HepG2 (cell line): Measurements from ENCODE around the gene ABCA2. TPM values are rescaled to one million over a fixed set of nuclear protein-coding genes. Genes with fewer than 3 reads are reported as not detected.

Experiments
- ATAC-seq: fragments of 200-7000 bp; cut with Tn5 transposase; 3 replicates; pipeline ENCODE4 v1.9.1; 2020; ENCODE audit warnings: mild to moderate bottlenecking, moderate library complexity
- BruUV-seq: library from RNA; stranded (reverse); fragments of 400-500 nt; replicated peaks from 2 replicates; lab custom pipeline; 2021; lab: Mats Ljungman, UMichigan
- CTCF ChIA-PET: fragments of 300-600 bp; formaldehyde crosslinking; extraction: SDS; loops from one replicate; lab custom pipeline; 2021; ENCODE audit warnings: low total read pairs, inconsistent platforms, low intra/inter-chr PET ratio; lab: Yijun Ruan, JAX
- POLR2A ChIA-PET: fragments of 350-600 bp; sonication (Branson Sonifier 250); formaldehyde crosslinking; loops from one replicate; lab custom pipeline; 2020; ENCODE audit warnings: antibody characterized with exemption, inconsistent platforms; lab: Yijun Ruan, JAX
- DNase-seq: peaks from one replicate; pipeline ENCODE4 v3.0.0-alpha.2; 2015; ENCODE audit warnings: low spot score
- FAIRE-seq: peaks from 3 replicates; lab custom pipeline; 2011; peaks lifted over from hg19 to GRCh38; lab: Jason Lieb, UNC
- H2AFZ ChIP-seq: one replicate; pipeline ENCODE4 v1.6.1; 2011; ENCODE audit warnings: low read length, inconsistent platforms
- H3K27ac ChIP-seq: fragments of 300-600 bp; 3 replicates; pipeline ENCODE4 v1.8.0; 2011; ENCODE audit warnings: mixed run types, mild to moderate bottlenecking, mixed read lengths, low read length, inconsistent platforms; ENCODE audit not compliant: insufficient read depth; ENCODE audit errors: extremely low read length
- H3K27me3 ChIP-seq, 2 experiments: fragments of 200-600 bp in 1 of 2; 2 replicates in 1 of 2; 3 replicates in 1 of 2; pipeline versions ENCODE4 v1.6.0 to v1.8.0; 2011; ENCODE audit warnings: low read length in 2 of 2, mild to moderate bottlenecking in 2 of 2, moderate library complexity in 2 of 2, inconsistent platforms in 1 of 2; ENCODE audit not compliant: insufficient read depth in 2 of 2, control insufficient read depth in 1 of 2
- H3K36me3 ChIP-seq, 2 experiments: fragments of 200-600 bp in 1 of 2; replicated peaks in 1 of 2; 2 replicates in 1 of 2; 3 replicates in 1 of 2; pipeline versions ENCODE4 v1.5.1 to v1.8.0; 2011; ENCODE audit warnings: low read length in 2 of 2, inconsistent platforms in 1 of 2; ENCODE audit not compliant: insufficient read depth in 2 of 2, control insufficient read depth in 1 of 2
- H3K4me1 ChIP-seq: 2 replicates; pipeline ENCODE4 v1.5.1; 2012; ENCODE audit warnings: low read length, inconsistent platforms; ENCODE audit not compliant: insufficient read depth
- H3K4me2 ChIP-seq: 2 replicates; pipeline ENCODE4 v1.6.0; 2011; ENCODE audit warnings: low read depth, low read length, inconsistent platforms
- H3K4me3 ChIP-seq, 3 experiments: fragments of 200-600 bp in 1 of 3; sonication (generic), shearing (Covaris generic) in 1 of 3; replicated peaks in 1 of 3; 2 replicates each; pipeline ENCODE4 v1.5.1; 2011 to 2016; ENCODE audit warnings: low read length in 3 of 3, inconsistent platforms in 2 of 3, low read depth in 2 of 3, mild to moderate bottlenecking in 2 of 3, control low read depth in 1 of 3, mixed read lengths in 1 of 3; ENCODE audit not compliant: insufficient read depth in 1 of 3
- H3K79me2 ChIP-seq: one replicate; pipeline ENCODE4 v1.6.1; 2011; ENCODE audit warnings: low read length, inconsistent platforms; ENCODE audit not compliant: insufficient read depth
- H3K9ac ChIP-seq: 2 replicates; pipeline ENCODE4 v1.6.0; 2011; ENCODE audit warnings: mild to moderate bottlenecking, low read depth, low read length, inconsistent platforms; ENCODE audit not compliant: insufficient read depth
- H3K9me3 ChIP-seq: 2 replicates; pipeline ENCODE4 v1.5.1; 2012; ENCODE audit warnings: mild to moderate bottlenecking, low read length
- H4K20me1 ChIP-seq: 2 replicates; pipeline ENCODE4 v1.6.0; 2011; ENCODE audit warnings: inconsistent platforms, mild to moderate bottlenecking, low read length, moderate library complexity; ENCODE audit not compliant: insufficient read depth
- CHD4 ChIP-seq: fragments of 200-600 bp; sonication (generic); IDR thresholded peaks from 2 replicates; pipeline ENCODE4 v1.7.0; 2017; ENCODE audit warnings: mild to moderate bottlenecking, low read length, borderline replicate concordance
- SOX6 ChIP-seq, 2 experiments: fragments of 450-650 bp in 1 of 2; sonication (generic) in 1 of 2; formaldehyde crosslinking in 1 of 2; IDR thresholded peaks; 2 replicates each; pipeline versions ENCODE4 v1.4.0 to v1.6.1; 2017 to 2020; ENCODE audit warnings: antibody characterized with exemption in 1 of 2, mild to moderate bottlenecking in 1 of 2, missing genetic modification reagents in 1 of 2
- TMF1 ChIP-seq: sonication (generic); formaldehyde crosslinking; IDR thresholded peaks from 2 replicates; pipeline ENCODE4 v1.8.1; 2022; ENCODE audit warnings: low read depth, missing genetic modification reagents
- ZNF746 ChIP-seq: sonication (generic); formaldehyde crosslinking; IDR thresholded peaks from 2 replicates; pipeline ENCODE4 v1.8.0; 2022; ENCODE audit warnings: mild to moderate bottlenecking, missing genetic modification reagents
- ZNF790 ChIP-seq: sonication (generic); formaldehyde crosslinking; IDR thresholded peaks from 2 replicates; pipeline ENCODE4 v1.8.0; 2022; ENCODE audit warnings: missing genetic modification reagents, mild to moderate bottlenecking, borderline replicate concordance
- ZSCAN25 ChIP-seq: sonication (generic); formaldehyde crosslinking; IDR thresholded peaks from 2 replicates; pipeline ENCODE4 v1.8.0; 2022; ENCODE audit warnings: mild to moderate bottlenecking, missing genetic modification reagents
- ZSCAN30 ChIP-seq: sonication (generic); formaldehyde crosslinking; IDR thresholded peaks from 2 replicates; pipeline ENCODE4 v1.5.0; 2020; ENCODE audit warnings: mild to moderate bottlenecking, missing genetic modification reagents
- WGBS: methylation state at CpG from one replicate; pipeline ENCODE4 v1.1.6; 2017; ENCODE audit warnings: low lambda C conversion rate; 5-methylcytosine and 5-hydroxymethylcytosine counted together
- in situ Hi-C: cut with HindIII; loops from 2 replicates; pipeline ENCODE4 v1.10.0; 2017; ENCODE audit warnings: low pct_unique_long_range_greater_than_20kb; ENCODE audit not compliant: extremely low pct_ligation_motif_present
- intact Hi-C: fragments of 100-400 bp; cut with micrococcal nuclease; formaldehyde crosslinking; loops from one replicate; pipeline ENCODE4 v1.10.0; 2022; ENCODE audit not compliant: unreplicated experiment
- polyA plus RNA-seq, 8 experiments: library from polyadenylated mRNA; depleted of rRNA in 3 of 8; stranded (reverse) in 7 of 8; unstranded in 1 of 8; fragments of >200 nt; fragmentation: Illumina TruSeq in 4 of 8; extraction: Trizol in 4 of 8; gene quantifications; 2 replicates each; pipeline versions ENCODE4 v1.2.1 to v1.2.3, GENCODE V29; 2011 to 2016; ENCODE audit warnings: low read depth in 4 of 8, missing spikeins in 1 of 8, mixed read lengths in 1 of 8; ENCODE audit not compliant: insufficient read depth in 1 of 8
- total RNA-seq, 5 experiments: library from RNA; depleted of rRNA; stranded (reverse); fragments of >200 nt; fragmentation: Illumina TruSeq; extraction: Trizol; gene quantifications; 2 replicates each; pipeline ENCODE4 v1.2.3, GENCODE V29; 2016; ENCODE audit warnings: low read depth in 1 of 5
- TF ChIP-seq, protein P1 (sequence below): sonication (generic); formaldehyde crosslinking; IDR thresholded peaks from 2 replicates; pipeline ENCODE4 v1.5.1; 2020; ENCODE audit warnings: missing genetic modification reagents, mild to moderate bottlenecking, borderline replicate concordance
- TF ChIP-seq, protein P2 (sequence below): sonication (generic); formaldehyde crosslinking; IDR thresholded peaks from 2 replicates; pipeline ENCODE4 v1.5.0; 2020; ENCODE audit warnings: missing genetic modification reagents
- TF ChIP-seq, protein P3 (sequence below): sonication (generic); IDR thresholded peaks from 2 replicates; pipeline ENCODE4 v1.6.1; 2016; ENCODE audit warnings: low read depth, borderline replicate concordance
- TF ChIP-seq, protein P4 (sequence below): sonication (generic); formaldehyde crosslinking; IDR thresholded peaks from 2 replicates; pipeline ENCODE4 v1.4.0; 2020; ENCODE audit warnings: missing genetic modification reagents
- TF ChIP-seq, protein P5 (sequence below): sonication (generic); formaldehyde crosslinking; IDR thresholded peaks from 2 replicates; pipeline ENCODE4 v1.5.1; 2020; ENCODE audit warnings: missing genetic modification reagents, mild to moderate bottlenecking, borderline replicate concordance
- TF ChIP-seq, protein P6 (sequence below): sonication (generic); formaldehyde crosslinking; IDR thresholded peaks from 2 replicates; pipeline ENCODE4 v1.5.1; 2020; ENCODE audit warnings: mild to moderate bottlenecking, missing genetic modification reagents, moderate library complexity

ABCA2 gene
- total and polyA plus RNA-seq, 2 of the 13 experiments (the other 11 are each of a cell fraction or from before 2014, with no cell fraction given), result 2.9 to 19.2 TPM

DNA sequence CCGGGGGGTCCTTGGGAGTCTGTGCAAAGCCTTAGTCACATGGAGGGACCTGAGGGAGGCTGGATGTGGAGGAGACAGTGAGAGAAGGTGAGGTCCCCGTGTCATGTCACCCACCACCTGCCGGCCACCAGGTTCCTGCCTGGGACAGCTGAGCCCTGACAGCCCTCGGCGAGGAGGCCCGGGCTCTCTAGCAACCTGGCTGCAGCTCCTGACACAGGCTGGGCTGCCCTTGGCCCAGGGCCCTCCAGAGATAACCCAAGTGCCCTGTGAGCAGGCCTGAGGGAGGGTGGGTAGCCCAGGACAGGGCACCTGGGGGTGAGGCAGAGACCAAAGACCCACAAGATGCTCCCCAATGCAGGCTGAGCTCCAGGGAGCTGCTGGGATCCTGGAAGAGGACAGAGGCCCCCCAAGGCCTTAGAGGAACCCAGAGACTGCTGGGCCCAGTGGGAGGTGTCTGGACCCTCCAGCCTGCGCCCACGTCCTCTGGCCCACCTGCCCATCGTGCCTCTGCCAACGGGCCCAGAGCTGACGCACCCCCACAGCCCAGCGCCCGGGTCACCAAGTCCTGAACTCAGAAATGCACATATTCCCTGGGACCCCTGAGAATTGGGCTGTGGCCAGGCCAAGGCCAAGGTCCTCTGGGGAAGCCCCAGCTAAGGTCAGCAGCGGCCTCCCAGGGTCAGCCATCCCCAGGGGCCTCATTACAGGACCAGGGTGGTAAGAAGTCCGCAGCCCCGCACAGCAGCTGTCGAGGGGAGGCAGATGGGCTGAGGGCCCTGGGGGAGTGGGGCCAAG lies 59.5 kb downstream of the ABCA2 start:
- peaks cover 23 to 66% of the 10 kb centered on the region in 2 experiments for H3K27me3 ChIP-seq
- in situ Hi-C loops (no loop called here), intact Hi-C loops (loop anchor here (2.0 kb wide), 1 partner anchor 20 kb away; no protein-coding TSS in a partner anchor)
- no peak overlapping the region; a peak in 1 of 6 replicates for H3K4me3 ChIP-seq
- no peaks in the 10 kb centered on the region for H4K20me1 ChIP-seq
- H2AFZ ChIP-seq, result no peak overlapping the region
- DNase-seq (no peak), FAIRE-seq (no peak), ATAC-seq (peak; percentile 51)
- POLR2A ChIA-PET, result interaction anchor here (0.8 kb wide), 1 partner anchor 31 kb away, joined by 3 read pairs; no protein-coding TSS in a partner anchor
- H3K27ac ChIP-seq, result no peak overlapping the region
- 6% methylated on average over 7 of the region's 17 CpGs for WGBS
- CTCF ChIA-PET, result no interaction called here
- BruUV-seq, result no TSS peak
- H3K36me3 ChIP-seq, result no peaks in the 10 kb centered on the region
- H3K9ac ChIP-seq, result no peak overlapping the region
- H3K9me3 ChIP-seq, result no peaks in the 10 kb centered on the region
- no peak overlapping the region for H3K4me2 ChIP-seq
- peaks cover 55% of the 10 kb centered on the region for H3K4me1 ChIP-seq
- H3K79me2 ChIP-seq, result no peaks in the 10 kb centered on the region
- TF ChIP-seq ZNF746, result no peak
- TF ChIP-seq, protein P1, sequence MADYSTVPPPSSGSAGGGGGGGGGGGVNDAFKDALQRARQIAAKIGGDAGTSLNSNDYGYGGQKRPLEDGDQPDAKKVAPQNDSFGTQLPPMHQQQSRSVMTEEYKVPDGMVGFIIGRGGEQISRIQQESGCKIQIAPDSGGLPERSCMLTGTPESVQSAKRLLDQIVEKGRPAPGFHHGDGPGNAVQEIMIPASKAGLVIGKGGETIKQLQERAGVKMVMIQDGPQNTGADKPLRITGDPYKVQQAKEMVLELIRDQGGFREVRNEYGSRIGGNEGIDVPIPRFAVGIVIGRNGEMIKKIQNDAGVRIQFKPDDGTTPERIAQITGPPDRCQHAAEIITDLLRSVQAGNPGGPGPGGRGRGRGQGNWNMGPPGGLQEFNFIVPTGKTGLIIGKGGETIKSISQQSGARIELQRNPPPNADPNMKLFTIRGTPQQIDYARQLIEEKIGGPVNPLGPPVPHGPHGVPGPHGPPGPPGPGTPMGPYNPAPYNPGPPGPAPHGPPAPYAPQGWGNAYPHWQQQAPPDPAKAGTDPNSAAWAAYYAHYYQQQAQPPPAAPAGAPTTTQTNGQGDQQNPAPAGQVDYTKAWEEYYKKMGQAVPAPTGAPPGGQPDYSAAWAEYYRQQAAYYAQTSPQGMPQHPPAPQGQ, result no peak
- no peak for TF ChIP-seq TMF1
- TF ChIP-seq, protein P2, sequence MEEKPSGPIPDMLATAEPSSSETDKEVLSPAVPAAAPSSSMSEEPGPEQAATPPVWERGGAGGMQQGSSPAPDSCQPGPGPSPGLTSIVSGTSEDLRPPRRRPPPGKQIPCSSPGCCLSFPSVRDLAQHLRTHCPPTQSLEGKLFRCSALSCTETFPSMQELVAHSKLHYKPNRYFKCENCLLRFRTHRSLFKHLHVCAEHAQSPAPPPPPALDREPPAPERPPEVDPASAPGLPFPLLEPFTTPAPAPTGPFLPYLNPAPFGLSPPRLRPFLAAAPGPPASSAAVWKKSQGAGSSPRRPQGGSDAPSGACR (CRISPR knock-in tag), result no peak
- TF ChIP-seq, protein P3, sequence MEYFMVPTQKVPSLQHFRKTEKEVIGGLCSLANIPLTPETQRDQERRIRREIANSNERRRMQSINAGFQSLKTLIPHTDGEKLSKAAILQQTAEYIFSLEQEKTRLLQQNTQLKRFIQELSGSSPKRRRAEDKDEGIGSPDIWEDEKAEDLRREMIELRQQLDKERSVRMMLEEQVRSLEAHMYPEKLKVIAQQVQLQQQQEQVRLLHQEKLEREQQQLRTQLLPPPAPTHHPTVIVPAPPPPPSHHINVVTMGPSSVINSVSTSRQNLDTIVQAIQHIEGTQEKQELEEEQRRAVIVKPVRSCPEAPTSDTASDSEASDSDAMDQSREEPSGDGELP, result 0 out of 2 replicates have a peak, but pooled peaks have one; percentile 20
- TF ChIP-seq, protein P4, sequence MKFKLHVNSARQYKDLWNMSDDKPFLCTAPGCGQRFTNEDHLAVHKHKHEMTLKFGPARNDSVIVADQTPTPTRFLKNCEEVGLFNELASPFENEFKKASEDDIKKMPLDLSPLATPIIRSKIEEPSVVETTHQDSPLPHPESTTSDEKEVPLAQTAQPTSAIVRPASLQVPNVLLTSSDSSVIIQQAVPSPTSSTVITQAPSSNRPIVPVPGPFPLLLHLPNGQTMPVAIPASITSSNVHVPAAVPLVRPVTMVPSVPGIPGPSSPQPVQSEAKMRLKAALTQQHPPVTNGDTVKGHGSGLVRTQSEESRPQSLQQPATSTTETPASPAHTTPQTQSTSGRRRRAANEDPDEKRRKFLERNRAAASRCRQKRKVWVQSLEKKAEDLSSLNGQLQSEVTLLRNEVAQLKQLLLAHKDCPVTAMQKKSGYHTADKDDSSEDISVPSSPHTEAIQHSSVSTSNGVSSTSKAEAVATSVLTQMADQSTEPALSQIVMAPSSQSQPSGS (CRISPR knock-in tag), result no peak
- TF ChIP-seq CHD4, result no peak
- TF ChIP-seq, protein P5, sequence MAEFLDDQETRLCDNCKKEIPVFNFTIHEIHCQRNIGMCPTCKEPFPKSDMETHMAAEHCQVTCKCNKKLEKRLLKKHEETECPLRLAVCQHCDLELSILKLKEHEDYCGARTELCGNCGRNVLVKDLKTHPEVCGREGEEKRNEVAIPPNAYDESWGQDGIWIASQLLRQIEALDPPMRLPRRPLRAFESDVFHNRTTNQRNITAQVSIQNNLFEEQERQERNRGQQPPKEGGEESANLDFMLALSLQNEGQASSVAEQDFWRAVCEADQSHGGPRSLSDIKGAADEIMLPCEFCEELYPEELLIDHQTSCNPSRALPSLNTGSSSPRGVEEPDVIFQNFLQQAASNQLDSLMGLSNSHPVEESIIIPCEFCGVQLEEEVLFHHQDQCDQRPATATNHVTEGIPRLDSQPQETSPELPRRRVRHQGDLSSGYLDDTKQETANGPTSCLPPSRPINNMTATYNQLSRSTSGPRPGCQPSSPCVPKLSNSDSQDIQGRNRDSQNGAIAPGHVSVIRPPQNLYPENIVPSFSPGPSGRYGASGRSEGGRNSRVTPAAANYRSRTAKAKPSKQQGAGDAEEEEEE (CRISPR knock-in tag), result no peak
- TF ChIP-seq ZSCAN25 (CRISPR knock-in tag), result 0 out of 2 replicates have a peak, but pooled peaks have one; percentile 28
- TF ChIP-seq, protein P6, sequence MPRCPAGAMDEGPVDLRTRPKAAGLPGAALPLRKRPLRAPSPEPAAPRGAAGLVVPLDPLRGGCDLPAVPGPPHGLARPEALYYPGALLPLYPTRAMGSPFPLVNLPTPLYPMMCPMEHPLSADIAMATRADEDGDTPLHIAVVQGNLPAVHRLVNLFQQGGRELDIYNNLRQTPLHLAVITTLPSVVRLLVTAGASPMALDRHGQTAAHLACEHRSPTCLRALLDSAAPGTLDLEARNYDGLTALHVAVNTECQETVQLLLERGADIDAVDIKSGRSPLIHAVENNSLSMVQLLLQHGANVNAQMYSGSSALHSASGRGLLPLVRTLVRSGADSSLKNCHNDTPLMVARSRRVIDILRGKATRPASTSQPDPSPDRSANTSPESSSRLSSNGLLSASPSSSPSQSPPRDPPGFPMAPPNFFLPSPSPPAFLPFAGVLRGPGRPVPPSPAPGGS (CRISPR knock-in tag), result 0 out of 2 replicates have a peak, but pooled peaks have one; percentile 74
- TF ChIP-seq ZSCAN30 (CRISPR knock-in tag), result no peak
- TF ChIP-seq SOX6 (IDR thresholded peaks at IDR 0.05), result no peak
- TF ChIP-seq SOX6 (CRISPR knock-in tag; IDR thresholded peaks at IDR 0.05), result 0 out of 2 replicates have a peak, but pooled peaks have one; percentile 6
- no peak for TF ChIP-seq ZNF790 (CRISPR knock-in tag)
